ENCODE data around the gene SOX10. TPM values are rescaled to one million over a fixed set of nuclear protein-coding genes. Genes with fewer than 3 reads are reported as not detected.
A peak's percentile ranks its signal among the peaks of the same experiment; 100 is the strongest.

SOX10 gene
- 10 to 100 TPM in 1 of 3 donors, 1 to 10 TPM in 1, under 1 TPM in 1; 0.46 to 21.2 (median 1.7) TPM for total RNA-seq
- long read RNA-seq, donor 1, transcript SOX10-202 (4 exons, 2,879 nt): major isoform, 7 of 30 reads
- long read RNA-seq, donor 1, partial matches to known transcripts: 11 of 30 reads
- long read RNA-seq, donor 1, other reads (novel, unspliced or antisense): 12 of 30 reads
- long read RNA-seq, donor 2, partial matches to known transcripts: 0 of 2 reads
- long read RNA-seq, donor 2, other reads (novel, unspliced or antisense): 2 of 2 reads

- Histone ChIP-seq H3K9me3 (no peaks in the 10 kb centered on the region), H3K36me3 (ENCODE audit: low read depth) (no peaks in the 10 kb centered on the region), H3K4me3 (no peak within 1 kb of the TSS), H3K4me1 (ENCODE audit: low read depth) (peaks cover 2% of the 10 kb centered on the region)
- DNase-seq (no peak), ATAC-seq (no peak)
- no peak for TF ChIP-seq CTCF (IDR thresholded peaks at IDR 0.05)
- intact Hi-C loops (cut with DNase I, micrococcal nuclease): no loop called here
Observed at GRCh38 chr22:37983860-37984791, at the start of gene SOX10. TSS of gene SOX10 (minus strand) at chr22:37984555. CDS start at chr22:37983784, 771 bp downstream.

- intact Hi-C loops (cut with DNase I, micrococcal nuclease): no loop called here
Observed at GRCh38 chr22:38033522-38034277, 49.3 kb upstream of the SOX10 start.

GRCh38 chr22:38032681-38033521 is 48.5 kb upstream of the SOX10 start:
- no peak for DNase-seq
- Histone ChIP-seq H3K36me3 (ENCODE audit: low read depth) (no peaks in the 10 kb centered on the region), H3K4me1 (ENCODE audit: low read depth) (peaks cover 14% of the 10 kb centered on the region), H3K9me3 (no peaks in the 10 kb centered on the region), H3K4me3 (no peak overlapping the region)
- intact Hi-C loops (cut with DNase I, micrococcal nuclease): no loop called here
- TF ChIP-seq CTCF (IDR thresholded peaks at IDR 0.05): no peak
- no peak for ATAC-seq

More at GRCh38 chr22:38033522-38034277, 49.3 kb upstream of the SOX10 start:
- H3K36me3 ChIP-seq (ENCODE audit: low read depth): no peaks in the 10 kb centered on the region
- H3K4me1 ChIP-seq (ENCODE audit: low read depth): peaks cover 14% of the 10 kb centered on the region
- ATAC-seq (no peak), DNase-seq (peak in 1 of 3 donors; percentile 49)
- no peak overlapping the region for H3K4me3 ChIP-seq
- no peaks in the 10 kb centered on the region for H3K9me3 ChIP-seq
- no peak for TF ChIP-seq CTCF (IDR thresholded peaks at IDR 0.05)

- no peaks in the 10 kb centered on the region for H3K9me3 ChIP-seq
- H3K36me3 ChIP-seq (ENCODE audit: low read depth): no peaks in the 10 kb centered on the region
- intact Hi-C loops (cut with DNase I, micrococcal nuclease): no loop called here
- H3K4me3 ChIP-seq: no peak overlapping the region
- no peak for TF ChIP-seq CTCF (IDR thresholded peaks at IDR 0.05)
- no peak for DNase-seq
- ATAC-seq: no peak
- peaks cover 14% of the 10 kb centered on the region for H3K4me1 ChIP-seq (ENCODE audit: low read depth)
Observed at GRCh38 chr22:38031491-38031890, 47.1 kb upstream of the SOX10 start.
